ENCODE measurements around the gene OSR1. TPM values are rescaled to one million over a fixed set of nuclear protein-coding genes. Genes with fewer than 3 reads are reported as not detected.
"Not testable (repeated sequence)": the region's sequence is repeated elsewhere in the genome, so short reads cannot be mapped to it uniquely, and the experiment has no call there.

OSR1 gene
- total RNA-seq, 2 donors from 2014 or later, result 59.7 to 67.9 TPM

GRCh38 chr2:19348692-19349091 is 9.7 kb downstream of the OSR1 start:
- DNase-seq (no peak), ATAC-seq (no peak)
- intact Hi-C loops (cut with DNase I), result no loop called here

GRCh38 chr2:19347619-19348562 is 10.5 kb downstream of the OSR1 start:
- peak; percentile 96 for DNase-seq
- intact Hi-C loops (cut with DNase I), result no loop called here

GRCh38 chr2:19346983-19347618 is 11.3 kb downstream of the OSR1 start:
- intact Hi-C loops (cut with DNase I), result no loop called here
- no peak for DNase-seq
- ATAC-seq, result no peak

More at GRCh38 chr2:19347619-19348562, 10.5 kb downstream of the OSR1 start:
- ATAC-seq, result peak; percentile 95

GRCh38 chr2:19337742-19338141 is 20.7 kb downstream of the OSR1 start:
- DNase-seq (no peak), ATAC-seq (no peak)
- intact Hi-C loops (cut with DNase I), result no loop called here

GRCh38 chr2:19337202-19337601 is 21.2 kb downstream of the OSR1 start:
- no peak for DNase-seq
- peak in 1 of 2 donors; percentile 63 for ATAC-seq
- intact Hi-C loops (cut with DNase I), result no loop called here

- peak; percentile 96 to 98 for ATAC-seq
- DNase-seq, result peak; percentile 48
- intact Hi-C loops (cut with DNase I), result no loop called here
Observed at GRCh38 chr2:19336781-19337180, 21.6 kb downstream of the OSR1 start.

- intact Hi-C loops (cut with DNase I), result loop anchor here in 1 of 2 donors (5.0 kb wide), 1 partner anchor 155 kb away; no protein-coding TSS in a partner anchor
- DNase-seq, result no peak
- no peak for ATAC-seq
Observed at GRCh38 chr2:19332503-19332902, 25.9 kb downstream of the OSR1 start.

GRCh38 chr2:19331450-19331849 is 27.0 kb downstream of the OSR1 start:
- intact Hi-C loops (cut with DNase I), result loop anchor here in 1 of 2 donors (5.0 kb wide), 1 partner anchor 154 kb away; no protein-coding TSS in a partner anchor

GRCh38 chr2:19330436-19330835 is 28.0 kb downstream of the OSR1 start:
- DNase-seq (no peak), ATAC-seq (no peak)
- intact Hi-C loops (cut with DNase I), result loop anchor here in 1 of 2 donors (5.0 kb wide), 1 partner anchor 153 kb away; no protein-coding TSS in a partner anchor

More at GRCh38 chr2:19331450-19331849, 27.0 kb downstream of the OSR1 start:
- DNase-seq (no peak), ATAC-seq (peak in 1 of 2 donors; percentile 47)

GRCh38 chr2:19329445-19329844 is 29.0 kb downstream of the OSR1 start:
- no peak for ATAC-seq
- intact Hi-C loops (cut with DNase I), result no loop called here
- DNase-seq, result no peak

GRCh38 chr2:19327496-19327895 is 30.9 kb downstream of the OSR1 start:
- intact Hi-C loops (cut with DNase I), result no loop called here
- no peak for DNase-seq
- no peak for ATAC-seq

- ATAC-seq (no peak), DNase-seq (no peak)
- intact Hi-C loops (cut with DNase I), result no loop called here
Observed at GRCh38 chr2:19321946-19322345, 36.5 kb downstream of the OSR1 start.

GRCh38 chr2:19320813-19321212 is 37.6 kb downstream of the OSR1 start:
- intact Hi-C loops (cut with DNase I), result no loop called here

GRCh38 chr2:19319698-19320097 is 38.7 kb downstream of the OSR1 start:
- intact Hi-C loops (cut with DNase I), result no loop called here
- ATAC-seq, result no peak
- no peak for DNase-seq

More at GRCh38 chr2:19320813-19321212, 37.6 kb downstream of the OSR1 start:
- ATAC-seq (no peak), DNase-seq (no peak)

GRCh38 chr2:19319064-19319463 is 39.4 kb downstream of the OSR1 start:
- ATAC-seq, result no peak
- intact Hi-C loops (cut with DNase I), result no loop called here
- no peak for DNase-seq

GRCh38 chr2:19313553-19313952 is 44.9 kb downstream of the OSR1 start:
- no peak for ATAC-seq
- no peak for DNase-seq
- intact Hi-C loops (cut with DNase I), result no loop called here

GRCh38 chr2:19312949-19313348 is 45.5 kb downstream of the OSR1 start:
- DNase-seq (no peak), ATAC-seq (peak; percentile 67 to 71)
- intact Hi-C loops (cut with DNase I), result no loop called here

GRCh38 chr2:19306065-19306464 is 52.4 kb downstream of the OSR1 start:
- DNase-seq; ATAC-seq; intact Hi-C loops (cut with DNase I): not testable (repeated sequence)

GRCh38 chr2:19305400-19306055 is 52.9 kb downstream of the OSR1 start:
- ATAC-seq; intact Hi-C loops (cut with DNase I); DNase-seq: not testable (repeated sequence)
